GM19023 (cell line): Measurements from ENCODE around the gene DBF4B.

Source experiments
- ATAC-seq: cut with Tn5 transposase; IDR thresholded peaks from one replicate; pipeline ENCODE4 v1.9.1; 2021; ENCODE audit warnings: mild to moderate bottlenecking, moderate library complexity; ENCODE audit not compliant: unreplicated experiment

Gene DBF4B

DNA sequence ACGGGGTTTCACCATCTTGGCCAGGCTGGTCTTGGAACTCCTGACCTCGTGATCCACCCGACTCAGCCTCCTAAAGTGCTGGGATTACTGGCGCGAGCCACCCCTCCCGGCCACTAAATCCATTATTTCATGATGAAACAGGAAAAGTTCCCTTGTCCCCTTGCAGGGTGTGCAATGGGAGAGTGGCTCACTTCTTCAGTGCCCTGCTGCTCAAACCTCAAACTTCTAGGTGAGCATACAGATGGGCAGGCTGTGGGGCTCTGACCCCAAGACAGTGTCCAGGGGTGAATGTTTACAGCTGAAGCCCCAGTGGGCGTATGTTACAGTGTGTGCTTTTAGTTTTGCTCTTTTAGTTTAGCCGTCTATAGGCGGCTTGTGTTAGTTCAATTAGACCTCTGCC, 87.0 kb downstream of the DBF4B start:
- ATAC-seq = no peak

DNA sequence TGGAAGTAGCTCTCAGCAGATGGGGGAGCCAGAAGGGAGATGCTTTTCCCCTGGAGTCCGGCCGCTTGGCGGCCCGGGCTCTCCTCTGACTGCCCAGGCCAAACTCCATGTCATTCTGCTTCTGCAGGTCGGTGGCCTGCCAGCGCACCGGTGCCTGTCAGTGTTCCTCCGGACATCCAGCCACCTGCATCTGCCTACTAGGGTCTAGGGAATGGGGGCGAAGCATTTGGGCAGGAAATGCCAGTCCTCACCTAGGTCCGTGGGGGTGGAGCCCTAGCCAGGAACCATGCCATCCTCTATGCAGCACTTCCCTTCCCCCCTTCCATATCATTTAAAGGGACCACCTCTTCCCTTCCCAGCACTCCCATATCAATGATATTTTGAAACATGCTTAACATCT, 87.5 kb downstream of the DBF4B start:
- ATAC-seq = no peak

DNA sequence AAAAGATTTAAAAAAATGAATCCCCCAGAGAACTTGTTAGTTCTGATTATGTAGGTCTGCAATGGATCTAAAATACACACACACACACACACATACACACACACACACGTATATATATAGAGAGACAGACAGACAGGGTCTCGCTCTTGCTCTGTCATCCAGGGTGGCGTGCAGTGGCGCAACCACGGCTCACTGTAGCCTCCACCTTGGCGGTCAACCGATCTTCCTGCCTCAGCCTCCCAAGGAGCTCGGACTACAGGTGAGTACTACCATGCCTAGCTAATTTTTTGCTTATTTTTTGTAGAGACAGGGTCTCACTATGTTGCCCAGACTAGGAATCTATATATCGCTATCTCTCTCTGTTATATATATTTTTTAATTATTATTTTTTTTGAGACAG, 88.3 kb downstream of the DBF4B start:
- no peak for ATAC-seq

DNA sequence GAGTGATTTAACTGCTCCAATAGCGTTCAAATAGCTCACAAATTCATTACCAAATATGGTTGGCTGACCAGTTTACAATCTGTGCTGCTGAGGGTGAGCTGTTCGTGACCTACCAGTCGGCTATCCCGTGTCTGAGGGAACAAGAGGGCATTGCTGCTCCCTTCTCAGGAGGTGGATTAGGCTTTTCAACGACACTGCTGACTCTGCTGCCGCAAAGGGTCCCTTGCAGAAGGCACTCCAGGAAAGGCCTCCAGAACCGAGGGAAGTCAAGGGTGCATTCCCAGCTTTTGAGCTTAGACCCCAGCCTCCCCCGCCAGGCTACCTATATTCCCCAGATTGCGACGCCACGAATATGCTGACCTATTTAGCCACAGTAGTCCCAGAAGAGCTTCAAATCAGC, 89.3 kb downstream of the DBF4B start:
- ATAC-seq = no peak

DNA sequence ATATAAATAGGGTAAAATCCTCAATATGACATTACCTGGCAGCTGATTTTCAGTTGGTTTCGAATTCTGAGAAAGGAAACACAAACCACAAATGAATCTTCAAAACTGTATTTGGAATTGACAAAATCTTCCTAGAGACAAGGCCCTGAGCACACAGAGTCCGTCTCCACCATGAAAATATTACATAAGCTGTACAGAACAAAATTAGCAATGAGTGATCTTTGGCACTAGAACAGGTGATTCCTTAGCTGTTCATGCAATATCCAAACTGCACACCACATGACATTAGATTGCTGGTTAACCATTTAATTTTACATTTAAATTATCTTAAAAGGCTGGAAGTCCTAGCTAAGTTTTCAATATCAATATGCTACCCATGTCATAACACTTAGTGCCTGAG, 89.9 kb downstream of the DBF4B start:
- ATAC-seq = no peak
